HepG2 (cell line): Measurements from ENCODE around the gene TST. TPM values are rescaled to one million over a fixed set of nuclear protein-coding genes. Genes with fewer than 3 reads are reported as not detected.

ENCODE experiments used
- ADNP ChIP-seq: sonication (generic); formaldehyde crosslinking; IDR thresholded peaks from 2 replicates; pipeline ENCODE4 v1.4.0; 2020; ENCODE audit warnings: missing genetic modification reagents
- GATA4 ChIP-seq: sonication (generic); IDR thresholded peaks from 2 replicates; pipeline ENCODE4 v1.6.1; 2016; ENCODE audit warnings: antibody characterized with exemption, low read depth, borderline replicate concordance
- HES4 ChIP-seq: sonication (generic); formaldehyde crosslinking; IDR thresholded peaks from 2 replicates; pipeline ENCODE4 v1.9.0; 2021; ENCODE audit warnings: mild to moderate bottlenecking, missing genetic modification reagents, borderline replicate concordance
- HNF4G ChIP-seq, 2 experiments: sonication (generic) in 1 of 2; formaldehyde crosslinking in 1 of 2; IDR thresholded peaks; 2 replicates each; pipeline versions ENCODE4 v1.4.0 to v1.6.1; 2011 to 2020; ENCODE audit warnings: borderline replicate concordance in 2 of 2, low read depth in 2 of 2, mild to moderate bottlenecking in 2 of 2, low read length in 1 of 2, missing genetic modification reagents in 1 of 2, moderate library complexity in 1 of 2
- HNRNPLL ChIP-seq: fragments of 200-400 bp; formaldehyde crosslinking; IDR thresholded peaks from 2 replicates; pipeline ENCODE4 v1.6.1; 2017; ENCODE audit warnings: mild to moderate bottlenecking, low read depth, low read length; ENCODE audit not compliant: poor library complexity, severe bottlenecking
- MIER2 ChIP-seq: IDR thresholded peaks from 2 replicates; pipeline ENCODE4 v1.6.1; 2016; ENCODE audit warnings: missing biosample characterization, missing genetic modification reagents
- RARA ChIP-seq: IDR thresholded peaks from 2 replicates; pipeline ENCODE4 v1.6.1; 2016; ENCODE audit warnings: missing genetic modification reagents, missing compliant biosample characterization
- ZBTB40 ChIP-seq, 2 experiments: fragments of 450-650 bp in 1 of 2; sonication (generic) in 1 of 2; formaldehyde crosslinking in 1 of 2; IDR thresholded peaks; 2 replicates each; pipeline versions ENCODE4 v1.6.1 to v1.8.0; 2016 to 2022; ENCODE audit warnings: antibody characterized with exemption in 1 of 2, mild to moderate bottlenecking in 1 of 2, missing genetic modification reagents in 1 of 2
- ZMYM3 ChIP-seq: sonication (generic); formaldehyde crosslinking; IDR thresholded peaks from 2 replicates; pipeline ENCODE4 v1.5.1; 2020; ENCODE audit warnings: mild to moderate bottlenecking, missing genetic modification reagents
- ZNF101 ChIP-seq: sonication (generic); formaldehyde crosslinking; IDR thresholded peaks from 2 replicates; pipeline ENCODE4 v1.4.0; 2020; ENCODE audit warnings: mild to moderate bottlenecking, low read depth, missing genetic modification reagents, borderline replicate concordance
- ZNF143 ChIP-seq: sonication (generic); formaldehyde crosslinking; IDR thresholded peaks from 2 replicates; pipeline ENCODE4 v1.4.0; 2020; ENCODE audit warnings: missing genetic modification reagents
- ZNF234 ChIP-seq: sonication (generic); formaldehyde crosslinking; conservative IDR thresholded peaks from 2 replicates; pipeline ENCODE4 v1.5.1; 2020; ENCODE audit warnings: mild to moderate bottlenecking, missing genetic modification reagents
- ZNF296 ChIP-seq: sonication (generic); formaldehyde crosslinking; conservative IDR thresholded peaks from 2 replicates; pipeline ENCODE4 v1.5.0; 2020; ENCODE audit warnings: mild to moderate bottlenecking, missing genetic modification reagents
- ZNF572 ChIP-seq: sonication (generic); formaldehyde crosslinking; IDR thresholded peaks from 2 replicates; pipeline ENCODE4 v1.5.1; 2020; ENCODE audit warnings: mild to moderate bottlenecking, missing genetic modification reagents
- ZNF740 ChIP-seq: sonication (generic); formaldehyde crosslinking; IDR thresholded peaks from 2 replicates; pipeline ENCODE4 v1.4.0; 2020; ENCODE audit warnings: missing genetic modification reagents
- ZNF792 ChIP-seq: IDR thresholded peaks from 2 replicates; pipeline ENCODE4 v1.6.1; 2016
- polyA plus RNA-seq, 8 experiments: library from polyadenylated mRNA; depleted of rRNA in 3 of 8; stranded (reverse) in 7 of 8; unstranded in 1 of 8; fragments of >200 nt; fragmentation: Illumina TruSeq in 4 of 8; extraction: Trizol in 4 of 8; gene quantifications; 2 replicates each; pipeline versions ENCODE4 v1.2.1 to v1.2.3, GENCODE V29; 2011 to 2016; ENCODE audit warnings: low read depth in 4 of 8, missing spikeins in 1 of 8, mixed read lengths in 1 of 8; ENCODE audit not compliant: insufficient read depth in 1 of 8
- total RNA-seq, 5 experiments: library from RNA; depleted of rRNA; stranded (reverse); fragments of >200 nt; fragmentation: Illumina TruSeq; extraction: Trizol; gene quantifications; 2 replicates each; pipeline ENCODE4 v1.2.3, GENCODE V29; 2016; ENCODE audit warnings: low read depth in 1 of 5
- TF ChIP-seq, protein P1 (sequence below): sonication (generic); formaldehyde crosslinking; IDR thresholded peaks from 2 replicates; pipeline ENCODE4 v1.4.0; 2020; ENCODE audit warnings: mild to moderate bottlenecking, low read depth, missing genetic modification reagents
- TF ChIP-seq, protein P2 (sequence below): fragments of 450-650 bp; IDR thresholded peaks from 2 replicates; pipeline ENCODE4 v1.6.1; 2017

TST gene
- total and polyA plus RNA-seq, 2 of the 13 experiments (the other 11 are each of a cell fraction or from before 2014, with no cell fraction given): 44.6 to 63.6 TPM

DNA sequence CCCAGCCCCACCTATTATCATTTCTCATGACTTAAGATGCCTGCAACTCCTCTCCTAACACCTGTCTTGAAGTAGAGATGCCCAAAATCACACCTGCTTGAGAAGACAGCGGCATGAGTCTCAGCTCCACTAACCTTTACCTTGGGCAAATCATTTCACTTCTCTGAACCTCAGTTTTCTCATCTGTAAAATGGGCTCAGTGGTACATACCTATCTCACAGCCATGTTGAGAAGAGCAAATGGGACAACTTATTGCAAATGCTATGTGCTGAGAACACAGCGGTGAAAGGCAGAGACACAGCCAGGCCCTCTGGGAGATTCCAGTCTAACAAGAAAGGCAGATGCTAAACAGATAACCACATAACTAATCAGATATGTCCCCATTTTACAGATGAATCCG lies 7.8 kb downstream of the TST start (continued):
- TF ChIP-seq, protein P1, sequence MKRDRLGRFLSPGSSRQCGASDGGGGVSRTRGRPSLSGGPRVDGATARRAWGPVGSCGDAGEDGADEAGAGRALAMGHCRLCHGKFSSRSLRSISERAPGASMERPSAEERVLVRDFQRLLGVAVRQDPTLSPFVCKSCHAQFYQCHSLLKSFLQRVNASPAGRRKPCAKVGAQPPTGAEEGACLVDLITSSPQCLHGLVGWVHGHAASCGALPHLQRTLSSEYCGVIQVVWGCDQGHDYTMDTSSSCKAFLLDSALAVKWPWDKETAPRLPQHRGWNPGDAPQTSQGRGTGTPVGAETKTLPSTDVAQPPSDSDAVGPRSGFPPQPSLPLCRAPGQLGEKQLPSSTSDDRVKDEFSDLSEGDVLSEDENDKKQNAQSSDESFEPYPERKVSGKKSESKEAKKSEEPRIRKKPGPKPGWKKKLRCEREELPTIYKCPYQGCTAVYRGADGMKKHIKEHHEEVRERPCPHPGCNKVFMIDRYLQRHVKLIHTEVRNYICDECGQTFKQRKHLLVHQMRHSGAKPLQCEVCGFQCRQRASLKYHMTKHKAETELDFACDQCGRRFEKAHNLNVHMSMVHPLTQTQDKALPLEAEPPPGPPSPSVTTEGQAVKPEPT (CRISPR knock-in tag): no peak
- TF ChIP-seq ZNF296 (no peak), ZNF792 (CRISPR knock-in tag) (no peak), ZNF234 (CRISPR knock-in tag) (no peak), ZNF572 (CRISPR knock-in tag) (no peak), ZBTB40 (IDR thresholded peaks at IDR 0.05) (no peak), ZBTB40 (CRISPR knock-in tag; IDR thresholded peaks at IDR 0.05) (no peak), MIER2 (no peak), ADNP (CRISPR knock-in tag) (0 out of 2 replicates have a peak, but pooled peaks have one; percentile 39), ZNF740 (CRISPR knock-in tag) (no peak), HNRNPLL (no peak), ZNF101 (no peak), HNF4G (IDR thresholded peaks at IDR 0.05; ENCODE audit: borderline replicate concordance, low read depth, low read length) (no peak), HNF4G (CRISPR knock-in tag; IDR thresholded peaks at IDR 0.05; ENCODE audit: borderline replicate concordance, low read depth) (no peak), HES4 (no peak), RARA (CRISPR knock-in tag) (no peak), ZNF143 (CRISPR knock-in tag) (no peak), ZMYM3 (peak; percentile 67; the same call in 1 of the 2 replicates), GATA4 (no peak)
- TF ChIP-seq, protein P2, sequence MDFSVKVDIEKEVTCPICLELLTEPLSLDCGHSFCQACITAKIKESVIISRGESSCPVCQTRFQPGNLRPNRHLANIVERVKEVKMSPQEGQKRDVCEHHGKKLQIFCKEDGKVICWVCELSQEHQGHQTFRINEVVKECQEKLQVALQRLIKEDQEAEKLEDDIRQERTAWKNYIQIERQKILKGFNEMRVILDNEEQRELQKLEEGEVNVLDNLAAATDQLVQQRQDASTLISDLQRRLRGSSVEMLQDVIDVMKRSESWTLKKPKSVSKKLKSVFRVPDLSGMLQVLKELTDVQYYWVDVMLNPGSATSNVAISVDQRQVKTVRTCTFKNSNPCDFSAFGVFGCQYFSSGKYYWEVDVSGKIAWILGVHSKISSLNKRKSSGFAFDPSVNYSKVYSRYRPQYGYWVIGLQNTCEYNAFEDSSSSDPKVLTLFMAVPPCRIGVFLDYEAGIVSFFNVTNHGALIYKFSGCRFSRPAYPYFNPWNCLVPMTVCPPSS: no peak
